Measurements from ENCODE around the gene APAF1.

The APAF1 gene

DNA sequence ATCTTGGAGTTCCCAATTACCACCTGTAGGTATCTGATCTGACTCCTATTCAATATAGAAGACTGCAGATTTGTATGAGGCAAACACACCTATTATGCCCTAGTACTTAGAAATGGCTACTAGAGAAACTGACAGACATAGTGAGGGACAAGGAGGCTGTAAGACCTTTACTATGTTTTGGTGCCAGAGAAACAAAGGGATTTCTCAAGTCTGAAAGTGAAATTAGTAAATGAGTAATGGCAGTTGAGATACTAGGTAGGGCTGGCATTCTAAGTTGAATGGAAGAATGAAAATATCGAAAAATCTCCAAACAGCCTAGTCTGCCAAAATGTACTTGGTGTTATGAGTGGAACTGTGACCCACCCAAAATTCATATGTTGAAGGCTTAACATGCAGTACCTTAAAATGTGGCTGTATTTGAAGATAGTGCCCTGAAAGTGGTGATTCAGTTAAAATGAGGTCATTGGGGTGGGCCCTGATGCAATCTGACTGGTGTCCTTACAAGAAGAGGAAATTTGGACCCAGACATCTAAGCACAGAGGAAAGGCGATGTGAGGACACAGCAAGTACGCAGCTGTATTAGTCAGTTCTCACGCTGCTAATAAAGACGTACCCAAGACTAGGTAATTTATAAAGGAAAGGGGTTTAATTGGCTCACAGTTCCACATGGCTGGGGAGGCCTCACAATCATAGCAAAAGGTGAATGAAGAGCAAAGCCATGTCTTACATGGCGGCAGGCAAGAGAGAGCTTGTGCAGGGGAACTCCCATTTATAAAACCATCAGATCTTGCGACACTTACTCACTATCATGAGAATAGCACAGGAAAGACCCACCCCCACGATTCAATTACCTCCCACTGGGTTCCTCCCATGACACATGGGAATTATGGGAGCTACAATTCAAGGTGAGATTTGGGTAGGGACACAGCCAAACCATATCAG is 127.0 kb downstream of the APAF1 start:
- TF ChIP-seq POLR2A (IDR thresholded peaks at IDR 0.05; ENCODE audit: low read depth, low read length): no peak
- no peak for DNase-seq (ENCODE audit: insufficient read length, low spot score)
- no peak for FAIRE-seq

DNA sequence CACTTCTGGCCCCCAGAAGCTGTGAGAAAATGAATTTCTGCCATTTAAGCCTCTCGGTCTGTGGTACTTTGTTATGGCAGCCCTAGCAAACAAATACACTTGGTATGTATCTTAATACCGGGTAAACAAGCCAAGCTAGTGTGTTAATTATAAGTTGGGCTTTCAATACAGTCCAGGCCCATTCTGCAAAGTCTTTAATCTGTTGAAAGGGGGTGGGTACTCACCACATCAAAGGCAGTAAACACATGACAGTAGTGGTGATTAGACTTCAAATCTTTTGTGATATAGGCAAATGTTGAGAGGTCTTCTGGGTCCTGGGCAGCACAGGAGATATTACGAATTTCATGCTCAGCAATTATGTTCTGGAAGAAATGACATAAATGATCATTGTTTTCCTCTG is 127.7 kb downstream of the APAF1 start:
- FAIRE-seq: no peak
- TF ChIP-seq POLR2A (IDR thresholded peaks at IDR 0.05; ENCODE audit: low read depth, low read length): no peak
- DNase-seq (ENCODE audit: insufficient read length, low spot score): no peak

DNA sequence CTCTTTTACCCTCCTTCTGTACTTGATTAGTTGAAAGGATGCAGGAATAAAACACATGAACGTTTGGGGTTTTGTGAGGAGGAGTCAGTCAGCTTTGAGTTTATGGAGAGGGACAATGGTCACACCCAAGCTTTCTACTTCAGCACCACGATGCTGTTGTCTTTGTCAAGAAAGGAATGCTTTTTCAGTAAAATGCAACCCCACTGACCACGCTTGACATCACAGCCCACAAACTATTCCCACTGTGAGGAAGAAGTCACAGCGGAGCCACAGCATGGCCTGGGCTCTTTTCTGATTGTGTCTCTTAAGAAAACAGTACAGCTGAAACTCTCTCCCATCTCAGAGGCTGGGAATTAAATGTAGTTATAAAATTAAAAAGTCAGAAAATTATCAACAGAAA is 135.2 kb downstream of the APAF1 start:
- no peak for TF ChIP-seq POLR2A (IDR thresholded peaks at IDR 0.05; ENCODE audit: low read depth, low read length)
- DNase-seq (ENCODE audit: insufficient read length, low spot score) (no peak), FAIRE-seq (no peak)

DNA sequence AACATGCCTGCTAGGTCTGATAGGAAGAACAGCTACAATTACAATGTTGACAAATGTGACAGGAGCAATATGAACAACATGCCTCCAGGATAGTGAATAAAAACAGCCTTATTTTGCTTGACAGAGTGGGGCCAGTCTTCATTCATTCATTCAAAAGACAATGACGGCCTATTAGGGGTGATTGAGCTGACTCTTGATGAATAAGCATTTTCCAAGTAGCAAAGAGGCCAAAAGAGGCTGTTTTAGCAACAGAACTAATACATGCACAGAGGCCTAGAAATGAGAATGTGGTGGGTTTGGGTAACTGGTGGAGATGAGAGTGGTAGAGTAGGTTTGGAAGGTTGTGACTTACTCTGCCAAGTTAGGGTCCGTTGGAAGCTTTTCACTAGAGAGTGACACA is 138.3 kb downstream of the APAF1 start:
- no peak for TF ChIP-seq POLR2A (IDR thresholded peaks at IDR 0.05; ENCODE audit: low read depth, low read length)
- no peak for FAIRE-seq

More for the DNA sequence above, 138.3 kb downstream of the APAF1 start:
- DNase-seq (ENCODE audit: insufficient read length, low spot score): no peak

Data from H54 (cell line).